GM12878 (cell line): ENCODE results near the gene C11orf97. TPM values are rescaled to one million over a fixed set of nuclear protein-coding genes. Genes with fewer than 3 reads are reported as not detected.

Experiments
- ASH2L ChIP-seq: fragments of 300-600, 200-600 bp; sonication (generic); IDR thresholded peaks from 2 replicates; pipeline ENCODE4 v1.6.1; 2017; ENCODE audit warnings: low read depth, mild to moderate bottlenecking, borderline replicate concordance
- CTCF ChIP-seq, 3 experiments: IDR thresholded peaks in 2 of 3; conservative IDR thresholded peaks in 1 of 3; 2 replicates each; pipeline ENCODE4 v1.5.1; 2011; ENCODE audit warnings: low read depth in 3 of 3, low read length in 3 of 3, mild to moderate bottlenecking in 3 of 3, control low read depth in 2 of 3, moderate library complexity in 2 of 3, inconsistent platforms in 1 of 3, mixed read lengths in 1 of 3; ENCODE audit not compliant: control insufficient read depth in 2 of 3, insufficient read depth in 1 of 3; ENCODE audit errors: extremely low read depth in 1 of 3
- NR2C2 ChIP-seq: IDR thresholded peaks from 2 replicates; pipeline ENCODE4 v1.6.1; 2011; ENCODE audit warnings: borderline replicate concordance, low read depth; ENCODE audit not compliant: control insufficient read depth, insufficient read length
- SP1 ChIP-seq: IDR thresholded peaks from one replicate; pipeline ENCODE4 v1.6.1; 2011; ENCODE audit warnings: low read depth, low read length
- ZNF622 ChIP-seq: fragments of 450-650 bp; IDR thresholded peaks from 2 replicates; pipeline ENCODE4 v1.6.1; 2017; ENCODE audit warnings: mild to moderate bottlenecking, inconsistent platforms
- polyA plus RNA-seq, 11 experiments: library from polyadenylated mRNA; depleted of rRNA in 4 of 11; unstranded in 6 of 11; stranded (reverse) in 5 of 11; fragments of >200 nt; fragmentation: Nextera tagmentation in 4 of 11; fragmentation: Illumina TruSeq in 1 of 11; extraction: Ambion mirVana in 4 of 11; extraction: Trizol in 1 of 11; gene quantifications; 1 replicate in 1 of 11; 2 replicates in 10 of 11; pipeline versions ENCODE4 v1.2.1 to v1.2.3, GENCODE V29; 2011 to 2016; ENCODE audit warnings: inconsistent platforms in 2 of 11, missing spikeins in 2 of 11, low read depth in 1 of 11
- total RNA-seq, 4 experiments: library from RNA; depleted of rRNA in 3 of 4; stranded (reverse); fragments of >200 nt in 3 of 4; fragmentation: Illumina TruSeq in 1 of 4; extraction: Trizol in 1 of 4; gene quantifications; 2 replicates each; pipeline versions ENCODE4 v1.2.1 to v1.2.3, GENCODE V29; 2013 to 2021
- TF ChIP-seq, protein P1 (sequence below): IDR thresholded peaks from 2 replicates; pipeline ENCODE4 v1.6.1; 2011; ENCODE audit warnings: mild to moderate bottlenecking, low read depth, low read length, moderate library complexity; ENCODE audit not compliant: insufficient replicate concordance
- TF ChIP-seq, protein P2 (sequence below): fragments of 450-650 bp; formaldehyde crosslinking; IDR thresholded peaks from 2 replicates; pipeline ENCODE4 v1.5.0; 2022; ENCODE audit warnings: mild to moderate bottlenecking, missing genetic modification characterization

Gene C11orf97
- total and polyA plus RNA-seq, 10 of the 15 experiments (the other 5 are each of a cell fraction or from before 2014, with no cell fraction given), result not detected

GRCh38 chr11:94558468-94558867, 46.2 kb downstream of the C11orf97 start (continued):
- TF ChIP-seq, protein P1, sequence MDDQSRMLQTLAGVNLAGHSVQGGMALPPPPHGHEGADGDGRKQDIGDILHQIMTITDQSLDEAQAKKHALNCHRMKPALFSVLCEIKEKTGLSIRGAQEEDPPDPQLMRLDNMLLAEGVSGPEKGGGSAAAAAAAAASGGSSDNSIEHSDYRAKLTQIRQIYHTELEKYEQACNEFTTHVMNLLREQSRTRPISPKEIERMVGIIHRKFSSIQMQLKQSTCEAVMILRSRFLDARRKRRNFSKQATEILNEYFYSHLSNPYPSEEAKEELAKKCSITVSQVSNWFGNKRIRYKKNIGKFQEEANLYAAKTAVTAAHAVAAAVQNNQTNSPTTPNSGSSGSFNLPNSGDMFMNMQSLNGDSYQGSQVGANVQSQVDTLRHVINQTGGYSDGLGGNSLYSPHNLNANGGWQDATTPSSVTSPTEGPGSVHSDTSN, result no peak
- TF ChIP-seq CTCF (IDR thresholded peaks at IDR 0.05 in 2 of 3, conservative IDR thresholded peaks at IDR 0.05 in 1 of 3; ENCODE audit: control insufficient read depth in 2 of 3, extremely low read depth in 1 of 3, insufficient read depth in 1 of 3, low read depth in 3 of 3, low read length in 3 of 3) (no peak), SP1 (no peak), ZNF622 (no peak), ASH2L (no peak), NR2C2 (no peak)
- TF ChIP-seq, protein P2, sequence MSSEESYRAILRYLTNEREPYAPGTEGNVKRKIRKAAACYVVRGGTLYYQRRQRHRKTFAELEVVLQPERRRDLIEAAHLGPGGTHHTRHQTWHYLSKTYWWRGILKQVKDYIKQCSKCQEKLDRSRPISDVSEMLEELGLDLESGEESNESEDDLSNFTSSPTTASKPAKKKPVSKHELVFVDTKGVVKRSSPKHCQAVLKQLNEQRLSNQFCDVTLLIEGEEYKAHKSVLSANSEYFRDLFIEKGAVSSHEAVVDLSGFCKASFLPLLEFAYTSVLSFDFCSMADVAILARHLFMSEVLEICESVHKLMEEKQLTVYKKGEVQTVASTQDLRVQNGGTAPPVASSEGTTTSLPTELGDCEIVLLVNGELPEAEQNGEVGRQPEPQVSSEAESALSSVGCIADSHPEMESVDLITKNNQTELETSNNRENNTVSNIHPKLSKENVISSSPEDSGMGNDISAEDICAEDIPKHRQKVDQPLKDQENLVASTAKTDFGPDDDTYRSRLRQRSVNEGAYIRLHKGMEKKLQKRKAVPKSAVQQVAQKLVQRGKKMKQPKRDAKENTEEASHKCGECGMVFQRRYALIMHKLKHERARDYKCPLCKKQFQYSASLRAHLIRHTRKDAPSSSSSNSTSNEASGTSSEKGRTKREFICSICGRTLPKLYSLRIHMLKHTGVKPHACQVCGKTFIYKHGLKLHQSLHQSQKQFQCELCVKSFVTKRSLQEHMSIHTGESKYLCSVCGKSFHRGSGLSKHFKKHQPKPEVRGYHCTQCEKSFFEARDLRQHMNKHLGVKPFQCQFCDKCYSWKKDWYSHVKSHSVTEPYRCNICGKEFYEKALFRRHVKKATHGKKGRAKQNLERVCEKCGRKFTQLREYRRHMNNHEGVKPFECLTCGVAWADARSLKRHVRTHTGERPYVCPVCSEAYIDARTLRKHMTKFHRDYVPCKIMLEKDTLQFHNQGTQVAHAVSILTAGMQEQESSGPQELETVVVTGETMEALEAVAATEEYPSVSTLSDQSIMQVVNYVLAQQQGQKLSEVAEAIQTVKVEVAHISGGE (CRISPR knock-in tag), result no peak
